Measurements from ENCODE around the gene IRF6.
A peak's percentile ranks its signal among the peaks of the same experiment; 100 is the strongest.

Gene IRF6

DNA sequence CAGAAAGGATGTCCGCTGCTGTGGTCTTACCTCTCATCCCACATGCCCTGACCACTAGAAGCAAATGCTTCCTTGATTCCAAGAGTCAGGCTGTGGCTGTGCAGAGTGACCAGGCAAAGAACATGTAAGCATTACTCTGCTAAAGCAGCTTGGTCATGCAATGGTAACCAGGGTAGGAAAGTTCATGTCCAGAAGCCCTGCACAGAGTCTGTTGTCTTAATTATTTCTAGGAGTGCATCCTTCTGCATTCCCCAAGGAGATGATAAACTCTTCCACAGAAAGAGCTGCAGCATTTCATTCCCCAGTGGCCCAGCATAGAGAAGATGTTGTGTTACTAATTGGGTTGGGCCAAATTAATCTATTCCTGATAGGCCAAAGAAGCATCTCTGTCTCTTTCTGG is 11.7 kb upstream of the IRF6 start:
- no peak for DNase-seq
- Histone ChIP-seq H3K18ac (ENCODE audit: low read depth in 1 of 2, low read length in 2 of 2) (no peak overlapping the region), H4K91ac (ENCODE audit: low read length) (no peak overlapping the region), H2BK12ac (ENCODE audit: low read length in 2 of 2) (no peak overlapping the region), H2BK120ac (ENCODE audit: low read depth, low read length) (no peak overlapping the region), H3K14ac (ENCODE audit: low read length in 2 of 2) (no peak overlapping the region), H3K23ac (ENCODE audit: low read length in 2 of 2) (no peak overlapping the region), H2AFZ (ENCODE audit: low read depth, low read length) (no peak overlapping the region), H3K4me2 (ENCODE audit: low read length, poor library complexity, severe bottlenecking) (no peak overlapping the region), H3K79me1 (replicated peaks; ENCODE audit: low read length, poor library complexity, severe bottlenecking) (no peaks in the 10 kb centered on the region), H4K8ac (ENCODE audit: low read length) (no peak overlapping the region), H2BK5ac (ENCODE audit: low read depth, low read length, poor library complexity, severe bottlenecking) (no peak overlapping the region), H3K27me3 (ENCODE audit: control insufficient read depth in 1 of 2, insufficient read depth in 1 of 2, low read length in 2 of 2) (peaks cover 0 to 4% of the 10 kb centered on the region in 2 experiments), H3K27ac (ENCODE audit: low read length, poor library complexity, severe bottlenecking) (no peak overlapping the region), H3K4ac (ENCODE audit: low read depth in 1 of 2, low read length in 2 of 2) (no peak overlapping the region), H2AK5ac (ENCODE audit: low read length, severe bottlenecking) (no peak overlapping the region), H3K9me3 (ENCODE audit: control insufficient read depth, low read length) (no peaks in the 10 kb centered on the region), H2BK15ac (ENCODE audit: low read depth, poor library complexity, severe bottlenecking) (no peak overlapping the region), H3K4me3 (ENCODE audit: insufficient read depth in 1 of 2, low read depth in 1 of 2, low read length in 2 of 2) (no peak overlapping the region), H3K4me1 (ENCODE audit: control insufficient read depth, insufficient read depth, low read depth, low read length) (peaks cover 2% of the 10 kb centered on the region), H3K9ac (ENCODE audit: low read length) (no peak overlapping the region), H3K36me3 (ENCODE audit: control insufficient read depth in 1 of 2, insufficient read depth in 2 of 2, low read depth in 1 of 2, low read length in 2 of 2) (no peaks in the 10 kb centered on the region)
- 100% methylated on average over 1 of the region's 1 CpG for WGBS

DNA sequence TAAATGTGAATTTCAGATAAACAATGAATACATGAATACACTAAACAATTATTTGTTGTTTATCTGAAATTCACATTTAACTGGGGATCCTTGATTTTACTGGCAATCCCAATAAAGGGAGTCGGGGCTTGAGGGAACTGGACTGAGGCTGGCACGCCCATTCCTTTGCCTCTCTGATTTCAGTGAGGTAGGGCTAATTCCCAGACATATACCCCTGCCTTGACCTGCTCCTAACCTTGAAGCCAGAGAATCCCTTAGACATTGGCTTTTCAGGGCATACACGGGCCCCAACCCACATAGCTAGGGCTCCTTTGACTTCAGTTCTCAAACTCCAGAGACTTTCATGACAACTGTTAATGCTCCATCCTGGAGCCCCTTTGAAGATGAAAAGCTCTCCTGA is 11.0 kb upstream of the IRF6 start:
- no peak overlapping the region for H2AFZ ChIP-seq (ENCODE audit: low read depth, low read length)
- no peak overlapping the region for H3K23ac ChIP-seq (ENCODE audit: low read length in 2 of 2)
- H3K18ac ChIP-seq (ENCODE audit: low read depth in 1 of 2, low read length in 2 of 2): no peak overlapping the region
- no peaks in the 10 kb centered on the region for H3K9me3 ChIP-seq (ENCODE audit: control insufficient read depth, low read length)
- H3K27me3 ChIP-seq (ENCODE audit: control insufficient read depth in 1 of 2, insufficient read depth in 1 of 2, low read length in 2 of 2): peaks cover 0 to 4% of the 10 kb centered on the region in 2 experiments
- no peak overlapping the region for H3K9ac ChIP-seq (ENCODE audit: low read length)
- no peak overlapping the region for H2BK12ac ChIP-seq (ENCODE audit: low read length in 2 of 2)
- no peak overlapping the region for H4K8ac ChIP-seq (ENCODE audit: low read length)
- WGBS: 69% methylated on average over 3 of the region's 3 CpGs
- no peak overlapping the region for H3K4ac ChIP-seq (ENCODE audit: low read depth in 1 of 2, low read length in 2 of 2)
- H3K4me1 ChIP-seq (ENCODE audit: control insufficient read depth, insufficient read depth, low read depth, low read length): no peaks in the 10 kb centered on the region
- no peak overlapping the region for H4K91ac ChIP-seq (ENCODE audit: low read length)
- no peaks in the 10 kb centered on the region for H3K36me3 ChIP-seq (ENCODE audit: control insufficient read depth in 1 of 2, insufficient read depth in 2 of 2, low read depth in 1 of 2, low read length in 2 of 2)
- H2BK120ac ChIP-seq (ENCODE audit: low read depth, low read length): no peak overlapping the region
- H3K14ac ChIP-seq (ENCODE audit: low read length in 2 of 2): no peak overlapping the region
- H2BK15ac ChIP-seq (ENCODE audit: low read depth, poor library complexity, severe bottlenecking): no peak overlapping the region
- no peak for DNase-seq
- no peak overlapping the region for H3K4me2 ChIP-seq (ENCODE audit: low read length, poor library complexity, severe bottlenecking)
- H3K27ac ChIP-seq (ENCODE audit: low read length, poor library complexity, severe bottlenecking): no peak overlapping the region
- H2AK5ac ChIP-seq (ENCODE audit: low read length, severe bottlenecking): no peak overlapping the region
- H3K4me3 ChIP-seq (ENCODE audit: insufficient read depth in 1 of 2, low read depth in 1 of 2, low read length in 2 of 2): no peak overlapping the region
- no peaks in the 10 kb centered on the region for H3K79me1 ChIP-seq (replicated peaks; ENCODE audit: low read length, poor library complexity, severe bottlenecking)
- H2BK5ac ChIP-seq (ENCODE audit: low read depth, low read length, poor library complexity, severe bottlenecking): no peak overlapping the region

DNA sequence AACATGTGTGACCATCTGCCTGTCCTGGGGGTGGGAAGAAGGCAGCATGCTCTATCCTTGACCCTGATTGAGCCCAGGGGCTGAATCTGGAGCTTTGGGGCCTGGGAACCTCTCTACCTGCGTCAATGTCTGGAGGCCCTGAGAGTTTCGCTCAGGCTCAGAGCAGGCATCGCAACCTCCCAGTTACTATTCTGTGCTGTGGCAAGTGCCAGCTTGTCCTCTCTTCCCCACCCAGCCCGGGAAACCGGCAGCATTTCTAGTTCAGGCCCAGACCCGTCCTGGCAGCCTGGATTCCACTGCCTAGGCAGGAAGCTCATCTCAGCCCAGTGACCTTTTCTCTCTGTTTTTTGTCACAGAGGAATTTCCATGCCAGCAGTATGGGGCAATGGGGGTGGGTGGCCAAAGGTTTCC is 10.0 kb upstream of the IRF6 start:
- Histone ChIP-seq H3K9ac (ENCODE audit: low read length) (no peak overlapping the region), H2AFZ (ENCODE audit: low read depth, low read length) (no peak overlapping the region), H3K27ac (ENCODE audit: low read length, poor library complexity, severe bottlenecking) (no peak overlapping the region), H2AK5ac (ENCODE audit: low read length, severe bottlenecking) (no peak overlapping the region), H2BK5ac (ENCODE audit: low read depth, low read length, poor library complexity, severe bottlenecking) (no peak overlapping the region), H3K9me3 (ENCODE audit: control insufficient read depth, low read length) (no peaks in the 10 kb centered on the region), H3K36me3 (ENCODE audit: control insufficient read depth in 1 of 2, insufficient read depth in 2 of 2, low read depth in 1 of 2, low read length in 2 of 2) (no peaks in the 10 kb centered on the region), H3K4me3 (ENCODE audit: insufficient read depth in 1 of 2, low read depth in 1 of 2, low read length in 2 of 2) (no peak overlapping the region), H2BK120ac (ENCODE audit: low read depth, low read length) (no peak overlapping the region), H2BK12ac (ENCODE audit: low read length in 2 of 2) (no peak overlapping the region), H4K91ac (ENCODE audit: low read length) (no peak overlapping the region), H3K4me1 (ENCODE audit: control insufficient read depth, insufficient read depth, low read depth, low read length) (no peaks in the 10 kb centered on the region), H3K79me1 (replicated peaks; ENCODE audit: low read length, poor library complexity, severe bottlenecking) (no peaks in the 10 kb centered on the region), H3K4ac (ENCODE audit: low read depth in 1 of 2, low read length in 2 of 2) (no peak overlapping the region), H3K14ac (ENCODE audit: low read length in 2 of 2) (no peak overlapping the region), H3K18ac (ENCODE audit: low read depth in 1 of 2, low read length in 2 of 2) (peak overlapping the region in 1 of 2 experiments; percentile 43), H3K23ac (ENCODE audit: low read length in 2 of 2) (no peak overlapping the region), H3K27me3 (ENCODE audit: control insufficient read depth in 1 of 2, insufficient read depth in 1 of 2, low read length in 2 of 2) (peaks cover 0 to 4% of the 10 kb centered on the region in 2 experiments), H2BK15ac (ENCODE audit: low read depth, poor library complexity, severe bottlenecking) (no peak overlapping the region), H3K4me2 (ENCODE audit: low read length, poor library complexity, severe bottlenecking) (no peak overlapping the region), H4K8ac (ENCODE audit: low read length) (no peak overlapping the region)
- DNase-seq: no peak
- WGBS: 77% methylated on average over 6 of the region's 6 CpGs

DNA sequence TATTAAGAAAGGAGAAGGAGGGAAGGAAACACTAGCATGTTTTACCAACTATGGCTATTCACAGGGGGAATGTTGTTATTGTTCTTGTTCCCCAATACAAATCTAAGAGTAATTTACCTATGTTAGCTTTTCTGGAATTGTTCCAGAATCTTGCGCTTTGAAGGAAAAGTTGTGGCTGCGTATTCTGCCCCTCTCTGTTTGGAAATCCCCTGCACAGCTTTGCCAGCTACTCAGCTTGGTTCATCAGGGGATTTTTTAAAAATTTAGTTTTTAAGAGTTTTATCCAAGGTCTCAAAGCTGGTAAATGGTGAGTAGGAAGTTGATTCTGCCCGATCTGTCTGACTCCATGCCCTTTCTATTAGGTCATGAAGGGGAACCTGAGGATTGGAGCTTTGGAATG is 9.5 kb upstream of the IRF6 start:
- Histone ChIP-seq H2BK15ac (ENCODE audit: low read depth, poor library complexity, severe bottlenecking) (no peak overlapping the region), H3K23ac (ENCODE audit: low read length in 2 of 2) (no peak overlapping the region), H2AK5ac (ENCODE audit: low read length, severe bottlenecking) (no peak overlapping the region), H3K4ac (ENCODE audit: low read depth in 1 of 2, low read length in 2 of 2) (no peak overlapping the region), H3K14ac (ENCODE audit: low read length in 2 of 2) (no peak overlapping the region), H3K27ac (ENCODE audit: low read length, poor library complexity, severe bottlenecking) (no peak overlapping the region), H3K9me3 (ENCODE audit: control insufficient read depth, low read length) (no peaks in the 10 kb centered on the region), H3K4me2 (ENCODE audit: low read length, poor library complexity, severe bottlenecking) (no peak overlapping the region), H4K91ac (ENCODE audit: low read length) (no peak overlapping the region), H3K27me3 (ENCODE audit: control insufficient read depth in 1 of 2, insufficient read depth in 1 of 2, low read length in 2 of 2) (peaks cover 0 to 4% of the 10 kb centered on the region in 2 experiments), H3K36me3 (ENCODE audit: control insufficient read depth in 1 of 2, insufficient read depth in 2 of 2, low read depth in 1 of 2, low read length in 2 of 2) (no peaks in the 10 kb centered on the region), H4K8ac (ENCODE audit: low read length) (no peak overlapping the region), H3K18ac (ENCODE audit: low read depth in 1 of 2, low read length in 2 of 2) (no peak overlapping the region), H3K4me1 (ENCODE audit: control insufficient read depth, insufficient read depth, low read depth, low read length) (no peaks in the 10 kb centered on the region), H3K79me1 (replicated peaks; ENCODE audit: low read length, poor library complexity, severe bottlenecking) (no peaks in the 10 kb centered on the region), H2BK5ac (ENCODE audit: low read depth, low read length, poor library complexity, severe bottlenecking) (no peak overlapping the region), H3K9ac (ENCODE audit: low read length) (no peak overlapping the region), H2BK12ac (ENCODE audit: low read length in 2 of 2) (no peak overlapping the region), H2BK120ac (ENCODE audit: low read depth, low read length) (no peak overlapping the region), H2AFZ (ENCODE audit: low read depth, low read length) (no peak overlapping the region), H3K4me3 (ENCODE audit: insufficient read depth in 1 of 2, low read depth in 1 of 2, low read length in 2 of 2) (no peak overlapping the region)
- 91% methylated on average over 3 of the region's 3 CpGs for WGBS
- DNase-seq: no peak

Data from mesenchymal stem cell (in vitro differentiated cells and primary cell).